MM.1S (cell line): Measurements from ENCODE around the gene COX10.

Source experiments
- DNase-seq: peaks from one replicate; pipeline ENCODE4 v3.0.0-alpha.2; 2015
- H2AFZ ChIP-seq: fragments of 300-600 bp; sonication (generic); 2 replicates; pipeline ENCODE4 v1.6.0; 2016; ENCODE audit warnings: antibody characterized with exemption, low read length
- H3F3A ChIP-seq: fragments of 300-600 bp; sonication (generic); 2 replicates; pipeline ENCODE4 v1.6.1; 2016; ENCODE audit warnings: mild to moderate bottlenecking, antibody characterized with exemption, low read length, moderate library complexity, mixed read lengths; ENCODE audit not compliant: insufficient read depth
- H3K27ac ChIP-seq: fragments of 300-600 bp; sonication (generic); 2 replicates; pipeline ENCODE4 v1.5.1; 2016; ENCODE audit warnings: mild to moderate bottlenecking, low read length
- H3K27me3 ChIP-seq: fragments of 300-600 bp; sonication (generic); replicated peaks from 2 replicates; pipeline ENCODE4 v1.6.0; 2016; ENCODE audit warnings: low read length; ENCODE audit not compliant: insufficient read depth
- H3K36me3 ChIP-seq: fragments of 300-600 bp; sonication (generic); replicated peaks from 2 replicates; pipeline ENCODE4 v1.6.1; 2016; ENCODE audit warnings: mild to moderate bottlenecking, low read length, mixed read lengths; ENCODE audit not compliant: insufficient read depth
- H3K4me1 ChIP-seq: fragments of 300-600 bp; sonication (generic); 2 replicates; pipeline ENCODE4 v1.6.1; 2016; ENCODE audit warnings: low read length, mixed read lengths
- H3K4me2 ChIP-seq: fragments of 300-600 bp; sonication (generic); 2 replicates; pipeline ENCODE4 v1.6.0; 2016; ENCODE audit warnings: low read depth, low read length
- H3K4me3 ChIP-seq: fragments of 300-600 bp; sonication (generic); 2 replicates; pipeline ENCODE4 v1.5.1; 2016; ENCODE audit warnings: low read length, mixed read lengths
- H3K79me2 ChIP-seq: fragments of 300-600 bp; sonication (generic); 2 replicates; pipeline ENCODE4 v1.6.1; 2016; ENCODE audit warnings: mixed run types, low read length, mixed read lengths
- H3K9ac ChIP-seq: fragments of 300-600 bp; sonication (generic); 2 replicates; pipeline ENCODE4 v1.6.1; 2016; ENCODE audit warnings: low read length, mixed read lengths
- H3K9me2 ChIP-seq: fragments of 300-600 bp; sonication (generic); replicated peaks from 2 replicates; pipeline ENCODE4 v1.6.1; 2016; ENCODE audit warnings: mild to moderate bottlenecking, low read length, mixed read lengths; ENCODE audit not compliant: insufficient read depth
- H3K9me3 ChIP-seq: fragments of 300-600 bp; sonication (generic); replicated peaks from 2 replicates; pipeline ENCODE4 v1.6.1; 2016; ENCODE audit warnings: mild to moderate bottlenecking, low read length, mixed read lengths; ENCODE audit not compliant: insufficient read depth
- H4K20me1 ChIP-seq: fragments of 300-600 bp; sonication (generic); 2 replicates; pipeline ENCODE4 v1.6.1; 2016; ENCODE audit warnings: mild to moderate bottlenecking, low read length, moderate library complexity, mixed read lengths; ENCODE audit not compliant: insufficient read depth
- CTCF ChIP-seq: fragments of 300-600 bp; sonication (generic); IDR thresholded peaks from 2 replicates; pipeline ENCODE4 v1.5.1; 2016; ENCODE audit warnings: antibody characterized with exemption, low read length, mixed read lengths
- EZH2 ChIP-seq: fragments of 300-600 bp; sonication (generic); optimal IDR thresholded peaks from 2 replicates; pipeline ENCODE3; 2017; ENCODE audit warnings: low read depth, mild to moderate bottlenecking, antibody characterized with exemption, low read length, mixed read lengths
- EZH2phosphoT487 ChIP-seq: fragments of 300-600 bp; sonication (generic); IDR thresholded peaks from 2 replicates; pipeline ENCODE4 v1.6.1; 2018; ENCODE audit warnings: antibody characterized with exemption, low read length

Gene COX10

GRCh38 chr17:14084955-14085354, 15.7 kb downstream of the COX10 start:
- no peak for TF ChIP-seq CTCF
- no peak for TF ChIP-seq EZH2
- no peak for TF ChIP-seq EZH2phosphoT487
- no peaks in the 10 kb centered on the region; the same call in 1 of the 2 replicates for H3K36me3 ChIP-seq
- no peaks in the 10 kb centered on the region for H3K9me2 ChIP-seq
- H3K27me3 ChIP-seq = no peaks in the 10 kb centered on the region
- no peak for DNase-seq
- H3K9me3 ChIP-seq = no peaks in the 10 kb centered on the region
- H3K4me3 ChIP-seq = no peak overlapping the region
- H4K20me1 ChIP-seq = no peaks in the 10 kb centered on the region
- no peaks in the 10 kb centered on the region for H3K4me1 ChIP-seq
- no peaks in the 10 kb centered on the region for H3F3A ChIP-seq
- H3K27ac ChIP-seq = no peak overlapping the region
- no peak overlapping the region for H3K4me2 ChIP-seq
- H3K79me2 ChIP-seq = peaks cover 62% of the 10 kb centered on the region
- H3K9ac ChIP-seq = no peak overlapping the region
- no peak overlapping the region for H2AFZ ChIP-seq

GRCh38 chr17:14086189-14086588, 16.9 kb downstream of the COX10 start:
- no peaks in the 10 kb centered on the region for H3K9me2 ChIP-seq
- H3K9ac ChIP-seq = no peak overlapping the region
- no peaks in the 10 kb centered on the region for H3K27me3 ChIP-seq
- no peak overlapping the region for H3K27ac ChIP-seq
- peaks cover 68% of the 10 kb centered on the region for H3K79me2 ChIP-seq
- peaks cover 3% of the 10 kb centered on the region; the same call in 1 of the 2 replicates for H3K4me1 ChIP-seq
- H3K9me3 ChIP-seq = no peaks in the 10 kb centered on the region
- H3K4me3 ChIP-seq = no peak overlapping the region
- no peak overlapping the region for H3K4me2 ChIP-seq
- no peaks in the 10 kb centered on the region; the same call in 1 of the 2 replicates for H3K36me3 ChIP-seq
- no peaks in the 10 kb centered on the region for H3F3A ChIP-seq
- TF ChIP-seq EZH2 (no peak), CTCF (no peak), EZH2phosphoT487 (no peak)
- no peak for DNase-seq
- H2AFZ ChIP-seq = no peak overlapping the region
- no peaks in the 10 kb centered on the region for H4K20me1 ChIP-seq

- H3F3A ChIP-seq = no peaks in the 10 kb centered on the region
- no peaks in the 10 kb centered on the region for H4K20me1 ChIP-seq
- no peaks in the 10 kb centered on the region for H3K36me3 ChIP-seq
- no peak for TF ChIP-seq EZH2phosphoT487
- TF ChIP-seq CTCF = no peak
- no peak for TF ChIP-seq EZH2
- H3K4me1 ChIP-seq = peaks cover 11% of the 10 kb centered on the region; the same call in 1 of the 2 replicates
- H3K79me2 ChIP-seq = peaks cover 76% of the 10 kb centered on the region
- H3K27ac ChIP-seq = no peak overlapping the region
- no peak overlapping the region for H3K4me2 ChIP-seq
- no peak overlapping the region for H3K9ac ChIP-seq
- H3K4me3 ChIP-seq = no peak overlapping the region
- no peak overlapping the region for H2AFZ ChIP-seq
- no peak for DNase-seq
- no peaks in the 10 kb centered on the region for H3K9me3 ChIP-seq
- H3K9me2 ChIP-seq = no peaks in the 10 kb centered on the region
- no peaks in the 10 kb centered on the region for H3K27me3 ChIP-seq
Observed at GRCh38 chr17:14089179-14089578, 19.9 kb downstream of the COX10 start.
